ENCODE results near the gene ZNF618.

ZNF618 gene

DNA sequence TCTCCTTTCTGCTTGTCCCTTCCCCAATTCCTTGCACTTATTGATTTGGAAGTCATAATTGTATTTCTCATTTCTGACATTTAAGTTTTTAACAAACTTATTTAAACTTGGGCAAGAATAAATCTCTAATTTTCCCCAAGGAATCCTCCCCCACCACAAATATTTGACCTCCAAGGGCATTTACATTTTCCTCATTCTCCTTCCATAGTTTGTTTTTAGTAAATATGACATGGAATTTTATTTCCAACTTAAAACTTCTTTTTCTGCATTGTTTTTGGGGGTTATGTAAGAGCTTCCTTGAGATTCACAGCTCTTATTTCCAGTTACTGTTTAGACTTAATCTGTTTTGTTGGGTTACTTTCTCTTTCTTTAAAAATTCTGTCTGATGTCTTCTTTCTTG, 64.9 kb downstream of the ZNF618 start:
- H3K4me3 ChIP-seq (ENCODE audit: low read depth, low read length), result no peak overlapping the region
- DNase-seq (ENCODE audit: low read depth), result peak; percentile 45
- TF ChIP-seq, protein P1, sequence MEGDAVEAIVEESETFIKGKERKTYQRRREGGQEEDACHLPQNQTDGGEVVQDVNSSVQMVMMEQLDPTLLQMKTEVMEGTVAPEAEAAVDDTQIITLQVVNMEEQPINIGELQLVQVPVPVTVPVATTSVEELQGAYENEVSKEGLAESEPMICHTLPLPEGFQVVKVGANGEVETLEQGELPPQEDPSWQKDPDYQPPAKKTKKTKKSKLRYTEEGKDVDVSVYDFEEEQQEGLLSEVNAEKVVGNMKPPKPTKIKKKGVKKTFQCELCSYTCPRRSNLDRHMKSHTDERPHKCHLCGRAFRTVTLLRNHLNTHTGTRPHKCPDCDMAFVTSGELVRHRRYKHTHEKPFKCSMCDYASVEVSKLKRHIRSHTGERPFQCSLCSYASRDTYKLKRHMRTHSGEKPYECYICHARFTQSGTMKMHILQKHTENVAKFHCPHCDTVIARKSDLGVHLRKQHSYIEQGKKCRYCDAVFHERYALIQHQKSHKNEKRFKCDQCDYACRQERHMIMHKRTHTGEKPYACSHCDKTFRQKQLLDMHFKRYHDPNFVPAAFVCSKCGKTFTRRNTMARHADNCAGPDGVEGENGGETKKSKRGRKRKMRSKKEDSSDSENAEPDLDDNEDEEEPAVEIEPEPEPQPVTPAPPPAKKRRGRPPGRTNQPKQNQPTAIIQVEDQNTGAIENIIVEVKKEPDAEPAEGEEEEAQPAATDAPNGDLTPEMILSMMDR (conservative IDR thresholded peaks at IDR 0.05; ENCODE audit: low read depth, low read length), result no peak

DNA sequence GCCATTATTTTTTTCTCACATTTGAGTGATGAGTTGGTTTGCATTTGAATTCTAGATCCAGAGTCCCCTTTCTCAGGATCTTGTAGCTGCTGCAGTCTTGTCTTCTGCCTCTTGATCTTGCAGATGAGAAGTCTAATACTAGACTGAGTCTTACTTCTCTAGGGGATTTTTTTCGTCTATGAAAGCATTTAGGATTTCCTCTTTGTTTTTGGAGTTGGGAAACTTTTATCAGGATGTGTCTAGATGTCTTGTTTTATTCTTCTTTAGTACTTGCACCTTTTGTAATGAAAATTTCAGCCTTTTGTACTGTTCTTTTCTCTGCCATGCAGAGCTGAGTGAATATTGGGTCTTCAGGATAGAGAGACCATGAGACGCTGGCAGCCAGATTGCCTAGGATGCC, 65.4 kb downstream of the ZNF618 start:
- no peak for DNase-seq (ENCODE audit: low read depth)
- TF ChIP-seq, protein P1 (conservative IDR thresholded peaks at IDR 0.05; ENCODE audit: low read depth, low read length), result no peak
- H3K4me3 ChIP-seq (ENCODE audit: low read depth, low read length), result no peak overlapping the region

DNA sequence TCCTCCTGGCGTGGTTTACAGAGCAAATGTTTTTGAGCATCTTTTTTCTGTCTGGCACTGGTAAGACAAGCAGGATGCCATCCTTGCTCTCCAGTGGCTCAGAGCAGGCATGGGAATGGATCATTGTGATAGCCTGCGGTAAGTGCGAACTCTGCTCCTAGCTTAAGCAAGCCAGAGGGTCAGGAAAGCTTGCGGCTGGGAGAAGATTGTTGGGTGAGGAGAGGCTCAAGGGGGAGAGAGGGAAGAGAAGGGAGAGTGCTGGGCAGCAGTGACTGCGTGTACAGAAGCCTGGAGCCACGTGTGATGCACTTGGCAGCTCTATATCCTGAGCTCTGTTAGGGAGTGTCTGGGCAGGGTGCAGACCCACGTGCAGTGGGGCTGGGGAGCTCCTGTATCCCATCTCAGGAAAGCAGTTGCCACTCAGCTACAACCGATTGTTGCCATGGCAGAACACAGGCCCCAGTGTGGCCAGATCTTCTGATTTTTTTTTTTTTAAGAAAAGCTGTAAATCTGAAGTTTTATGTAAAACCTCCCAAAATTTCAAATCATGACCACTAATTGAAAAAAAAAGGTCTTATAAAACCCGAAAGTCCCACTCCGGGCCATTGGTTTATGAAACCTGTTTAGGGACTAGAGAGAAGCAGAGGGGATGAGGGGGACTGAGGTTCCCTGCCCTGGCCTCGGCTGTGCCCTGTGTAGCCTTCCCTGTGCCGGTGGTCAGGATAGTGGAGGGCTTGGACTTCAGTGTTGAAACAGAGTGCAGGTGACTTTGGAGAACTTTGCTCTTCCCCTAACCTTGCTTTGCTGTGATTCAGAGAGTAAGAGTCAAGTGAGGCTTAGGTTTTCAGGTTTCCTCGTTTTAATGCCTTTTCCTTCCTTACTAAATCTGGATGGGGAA, 67.3 kb downstream of the ZNF618 start:
- no peak for DNase-seq (ENCODE audit: low read depth)
- H3K4me3 ChIP-seq (ENCODE audit: low read depth, low read length), result no peak overlapping the region
- TF ChIP-seq, protein P1 (conservative IDR thresholded peaks at IDR 0.05; ENCODE audit: low read depth, low read length), result no peak

DNA sequence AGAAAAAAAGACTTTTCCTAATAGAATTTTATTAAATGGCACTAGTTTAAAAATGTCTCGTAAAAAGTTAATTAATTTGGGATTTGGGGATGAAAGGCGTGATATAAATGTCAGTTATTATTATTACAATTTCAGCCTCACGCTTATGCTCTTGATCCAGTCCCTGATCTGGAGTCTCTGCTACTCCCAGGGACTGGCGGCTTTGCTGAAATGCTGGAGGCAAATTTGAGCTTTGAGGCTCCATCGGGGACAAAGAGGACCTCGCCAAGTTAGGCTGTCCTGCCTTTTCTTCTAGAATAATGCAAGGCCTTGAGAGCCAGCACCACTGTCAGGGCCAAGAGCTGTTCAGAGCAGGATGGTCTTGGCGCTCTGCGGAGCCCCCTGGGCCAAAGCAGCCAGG, 69.7 kb downstream of the ZNF618 start:
- no peak overlapping the region for H3K4me3 ChIP-seq (ENCODE audit: low read depth, low read length)
- no peak for DNase-seq (ENCODE audit: low read depth)
- TF ChIP-seq, protein P1 (conservative IDR thresholded peaks at IDR 0.05; ENCODE audit: low read depth, low read length), result no peak

DNA sequence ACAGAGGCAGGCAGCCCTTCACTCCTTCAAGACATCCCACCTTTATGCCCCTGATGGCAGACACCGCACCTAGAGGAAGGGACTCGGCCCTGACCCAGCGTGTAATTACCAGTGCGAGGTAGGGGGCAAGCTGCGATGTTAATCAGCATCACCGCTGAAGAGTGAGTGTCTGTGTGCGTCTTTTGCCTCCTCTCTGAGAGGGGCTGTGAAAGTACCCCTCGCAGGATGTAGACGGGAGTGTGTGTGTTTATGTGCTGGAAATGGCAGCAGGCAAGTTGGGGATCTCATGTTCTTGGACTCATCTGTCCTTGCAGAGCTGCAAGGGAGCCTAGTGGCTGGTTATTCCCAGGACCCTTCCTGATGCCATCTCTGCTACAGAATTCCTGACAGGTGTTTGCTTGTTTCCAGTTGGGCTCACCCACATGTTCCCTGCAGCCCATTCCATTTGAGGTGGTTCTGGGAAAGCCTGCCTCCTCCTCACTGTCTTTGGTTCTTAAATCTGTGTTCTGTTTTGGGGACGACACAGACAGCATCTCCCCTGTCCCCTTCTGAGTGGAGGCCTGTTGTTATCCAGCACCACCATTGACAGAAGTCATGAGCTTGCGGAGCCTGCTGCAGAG, 70.5 kb downstream of the ZNF618 start:
- TF ChIP-seq, protein P1 (conservative IDR thresholded peaks at IDR 0.05; ENCODE audit: low read depth, low read length), result no peak
- no peak overlapping the region for H3K4me3 ChIP-seq (ENCODE audit: low read depth, low read length)
- no peak for DNase-seq (ENCODE audit: low read depth)

DNA sequence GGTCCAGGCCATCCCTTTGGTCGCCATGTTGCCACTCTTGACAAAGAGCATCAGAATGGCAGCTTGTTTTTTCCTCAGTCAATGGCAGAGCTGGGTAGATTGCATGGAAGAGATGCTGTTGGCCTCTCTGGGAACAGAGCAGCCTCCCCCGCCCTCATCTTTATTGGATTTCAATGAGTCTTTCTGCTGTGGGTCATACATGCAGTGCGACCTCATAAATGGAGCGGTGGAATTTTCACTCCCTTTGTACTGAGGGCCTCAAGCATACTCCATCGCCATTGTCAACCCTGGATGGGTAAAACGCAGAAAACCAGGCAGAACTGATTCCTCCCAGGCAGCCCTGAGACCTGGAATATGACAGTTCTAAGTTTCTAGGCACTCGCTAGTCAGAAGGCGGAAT, 71.8 kb downstream of the ZNF618 start:
- TF ChIP-seq, protein P1 (conservative IDR thresholded peaks at IDR 0.05; ENCODE audit: low read depth, low read length), result no peak
- DNase-seq (ENCODE audit: low read depth), result no peak
- H3K4me3 ChIP-seq (ENCODE audit: low read depth, low read length), result no peak overlapping the region

Measured in choroid plexus epithelial cell (primary cell).